GM12892 (cell line): ENCODE results near the gene FOXM1. TPM values are rescaled to one million over a fixed set of nuclear protein-coding genes. Genes with fewer than 3 reads are reported as not detected.
A peak's percentile ranks its signal among the peaks of the same experiment; 100 is the strongest.

Source experiments
- DNase-seq: peaks from one replicate; pipeline ENCODE4 v3.0.0; 2011; ENCODE audit not compliant: insufficient read length
- FAIRE-seq: peaks from 2 replicates; lab custom pipeline; 2011; peaks lifted over from hg19 to GRCh38; lab: Jason Lieb, UNC
- POLR2A ChIP-seq: IDR thresholded peaks from 2 replicates; pipeline ENCODE4 v1.6.1; 2011; ENCODE audit warnings: low read depth, low read length, control low read depth
- POLR2AphosphoS5 ChIP-seq: IDR thresholded peaks from 2 replicates; pipeline ENCODE4 v1.6.1; 2011; ENCODE audit warnings: low read depth, low read length, control low read depth
- TAF1 ChIP-seq: IDR thresholded peaks from 2 replicates; pipeline ENCODE4 v1.6.1; 2011; ENCODE audit warnings: low read depth, mild to moderate bottlenecking, control low read depth, low read length, borderline replicate concordance
- polyA plus RNA-seq: library from polyadenylated mRNA; unstranded; fragments of >200 nt; gene quantifications from one replicate; pipeline ENCODE4 v1.2.1, GENCODE V29; 2012; ENCODE audit warnings: missing spikeins, inconsistent platforms; ENCODE audit not compliant: missing spikeins

The FOXM1 gene, protein sequence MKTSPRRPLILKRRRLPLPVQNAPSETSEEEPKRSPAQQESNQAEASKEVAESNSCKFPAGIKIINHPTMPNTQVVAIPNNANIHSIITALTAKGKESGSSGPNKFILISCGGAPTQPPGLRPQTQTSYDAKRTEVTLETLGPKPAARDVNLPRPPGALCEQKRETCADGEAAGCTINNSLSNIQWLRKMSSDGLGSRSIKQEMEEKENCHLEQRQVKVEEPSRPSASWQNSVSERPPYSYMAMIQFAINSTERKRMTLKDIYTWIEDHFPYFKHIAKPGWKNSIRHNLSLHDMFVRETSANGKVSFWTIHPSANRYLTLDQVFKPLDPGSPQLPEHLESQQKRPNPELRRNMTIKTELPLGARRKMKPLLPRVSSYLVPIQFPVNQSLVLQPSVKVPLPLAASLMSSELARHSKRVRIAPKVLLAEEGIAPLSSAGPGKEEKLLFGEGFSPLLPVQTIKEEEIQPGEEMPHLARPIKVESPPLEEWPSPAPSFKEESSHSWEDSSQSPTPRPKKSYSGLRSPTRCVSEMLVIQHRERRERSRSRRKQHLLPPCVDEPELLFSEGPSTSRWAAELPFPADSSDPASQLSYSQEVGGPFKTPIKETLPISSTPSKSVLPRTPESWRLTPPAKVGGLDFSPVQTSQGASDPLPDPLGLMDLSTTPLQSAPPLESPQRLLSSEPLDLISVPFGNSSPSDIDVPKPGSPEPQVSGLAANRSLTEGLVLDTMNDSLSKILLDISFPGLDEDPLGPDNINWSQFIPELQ
- 16.2 TPM for polyA plus RNA-seq

DNA sequence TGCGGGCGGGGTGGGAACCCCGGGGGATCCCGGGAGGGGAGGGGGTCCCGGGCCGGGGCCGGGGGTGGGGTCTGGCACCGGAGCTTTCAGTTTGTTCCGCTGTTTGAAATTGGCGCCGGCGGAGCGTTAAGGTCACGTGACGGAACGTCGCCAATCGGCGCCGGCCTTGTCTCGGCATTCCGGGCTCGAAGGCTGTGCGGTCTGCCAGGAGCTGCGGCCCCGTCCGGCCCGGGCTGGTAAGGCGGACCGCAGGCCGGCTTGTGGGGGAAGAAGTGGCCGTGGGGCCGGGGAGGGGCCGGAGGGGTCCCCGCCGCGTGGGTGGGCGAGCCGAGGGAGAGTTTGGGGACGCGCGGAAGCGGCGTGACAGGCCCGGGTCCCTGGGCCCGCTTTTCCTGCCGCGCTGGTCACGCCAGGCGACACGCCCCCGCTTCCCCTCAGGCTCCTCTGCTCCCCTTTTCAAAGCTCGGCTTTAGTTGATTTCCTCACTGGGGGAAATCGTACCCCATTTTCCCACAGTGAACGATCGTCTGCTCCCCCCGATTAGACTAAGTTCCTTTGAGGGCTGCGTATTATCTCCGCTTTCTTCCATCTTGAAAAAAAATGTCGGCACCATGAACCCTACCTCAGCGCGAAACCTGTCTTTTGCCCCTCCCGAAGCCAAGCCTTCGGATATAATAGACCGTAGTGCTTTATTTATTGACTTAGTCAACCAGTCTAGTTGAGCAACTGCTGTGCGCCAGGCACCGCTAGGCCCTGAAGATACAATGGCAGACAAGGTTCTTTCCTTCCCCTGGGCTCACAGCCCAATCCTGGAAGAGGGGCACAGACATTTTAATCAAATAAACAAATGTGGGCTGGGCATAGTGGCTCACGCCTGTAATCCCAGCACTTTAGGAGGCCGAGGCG, at the start of gene FOXM1, which contains the start of gene RHNO1:
FOXM1 (minus strand) TSS at position 128 of the 906 bp plus-strand sequence. CDS start 2,696 bp downstream, outside the sequence.
RHNO1 (plus strand) TSS at position 177 of the 906 bp plus-strand sequence. CDS start 8,144 bp downstream, outside the sequence.
- FAIRE-seq (peak; percentile 95), DNase-seq (peak; percentile 91)
- TF ChIP-seq POLR2A (peak; percentile 66; the same call in 1 of the 2 replicates), POLR2AphosphoS5 (peak; percentile 66), TAF1 (peak; percentile 76)

DNA sequence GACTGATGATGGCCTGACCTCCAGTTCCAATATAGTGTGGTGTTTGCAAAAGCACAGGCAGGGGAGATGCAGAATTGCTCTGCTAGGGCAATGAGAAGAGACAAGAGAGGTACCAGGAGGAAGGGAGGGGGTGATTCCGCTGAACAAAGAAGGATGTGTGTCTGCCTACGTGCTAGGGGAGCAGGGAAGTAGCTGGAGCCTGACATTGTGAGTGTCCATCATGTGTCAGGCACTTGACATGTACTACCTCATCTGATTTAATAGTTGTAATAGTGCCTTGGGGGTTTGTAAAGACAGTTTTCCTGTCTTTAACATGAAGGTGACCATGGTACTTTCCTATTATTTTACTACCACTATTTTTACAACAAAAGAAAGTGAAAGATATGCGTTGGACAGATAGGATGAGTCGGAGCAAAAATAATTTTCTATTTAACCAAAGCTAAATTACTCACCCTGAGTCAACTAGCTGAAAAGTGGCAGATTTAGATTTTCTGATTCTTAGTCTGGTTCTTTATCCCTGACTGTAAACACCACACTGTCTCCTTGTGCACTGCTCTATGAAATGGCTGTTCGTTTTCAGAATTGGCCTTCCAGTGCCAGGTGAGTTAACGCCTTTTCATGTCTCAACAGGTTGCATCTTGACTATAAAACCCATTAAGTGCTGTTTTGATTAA, 48.5 kb upstream of the FOXM1 start:
- no peak for DNase-seq
- TF ChIP-seq TAF1 = no peak
- FAIRE-seq = no peak

DNA sequence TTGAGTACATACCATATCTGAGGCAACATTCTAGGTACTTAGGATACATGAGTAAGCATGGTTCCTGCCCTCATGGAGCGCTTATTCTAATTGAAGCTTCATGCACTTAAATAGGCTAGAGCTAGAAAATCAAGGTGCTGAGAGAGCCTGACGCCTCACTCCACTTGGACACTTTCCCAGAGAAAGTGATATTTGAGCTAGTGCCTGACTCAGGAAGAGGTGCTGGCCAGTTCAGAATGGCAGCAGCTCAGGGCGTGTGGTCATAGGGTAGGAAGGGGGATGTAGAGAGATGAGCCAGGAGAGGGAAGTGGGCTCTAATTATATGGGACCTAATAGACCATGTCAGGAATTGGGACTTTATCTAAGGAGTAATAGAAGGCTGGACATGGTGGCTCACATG, 47.0 kb upstream of the FOXM1 start:
- DNase-seq (no peak), FAIRE-seq (no peak)
- TF ChIP-seq TAF1 (no peak), POLR2A (no peak), POLR2AphosphoS5 (no peak)

DNA sequence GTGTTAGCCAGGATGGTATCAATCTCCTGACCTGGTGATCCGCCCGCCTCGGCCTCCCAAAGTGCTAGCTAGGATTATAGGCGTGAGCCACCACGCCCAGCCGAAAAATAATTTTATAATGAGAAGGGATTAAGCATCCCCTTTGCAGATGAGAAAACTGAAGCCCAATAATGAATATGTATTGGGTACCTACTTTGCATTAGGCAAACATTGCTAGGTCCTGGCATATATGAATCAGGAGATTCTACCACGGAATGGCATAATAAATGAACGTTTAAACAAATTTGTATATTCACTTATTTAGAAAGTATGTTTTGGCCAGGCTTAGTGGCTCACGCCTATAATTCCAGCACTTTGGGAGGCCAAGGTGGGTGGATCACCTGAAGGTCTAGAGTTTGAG, 46.1 kb upstream of the FOXM1 start:
- DNase-seq (no peak), FAIRE-seq (no peak)
- TF ChIP-seq POLR2A (no peak), POLR2AphosphoS5 (no peak), TAF1 (no peak)

DNA sequence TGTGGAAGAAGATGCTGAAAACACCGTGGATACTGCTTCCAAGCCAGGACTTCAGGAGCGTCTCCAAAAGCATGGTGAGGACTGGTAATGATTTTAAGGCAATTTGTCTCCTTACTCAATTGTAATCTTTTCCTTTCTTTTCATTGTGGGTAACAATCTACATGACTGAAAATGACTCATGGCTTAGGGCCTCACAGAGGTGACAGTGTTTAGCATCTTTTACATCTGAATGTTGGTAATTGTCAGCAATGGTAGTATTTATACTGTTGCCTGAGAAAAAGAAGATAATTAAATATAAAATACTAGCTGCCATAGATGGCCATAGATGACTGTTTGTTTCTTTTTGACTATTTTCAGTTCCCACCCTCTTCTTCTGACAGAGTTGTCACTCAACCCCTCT, 45.4 kb upstream of the FOXM1 start:
- no peak for DNase-seq
- FAIRE-seq = no peak
- TF ChIP-seq POLR2AphosphoS5 = no peak
- TF ChIP-seq TAF1 = no peak
- no peak for TF ChIP-seq POLR2A

DNA sequence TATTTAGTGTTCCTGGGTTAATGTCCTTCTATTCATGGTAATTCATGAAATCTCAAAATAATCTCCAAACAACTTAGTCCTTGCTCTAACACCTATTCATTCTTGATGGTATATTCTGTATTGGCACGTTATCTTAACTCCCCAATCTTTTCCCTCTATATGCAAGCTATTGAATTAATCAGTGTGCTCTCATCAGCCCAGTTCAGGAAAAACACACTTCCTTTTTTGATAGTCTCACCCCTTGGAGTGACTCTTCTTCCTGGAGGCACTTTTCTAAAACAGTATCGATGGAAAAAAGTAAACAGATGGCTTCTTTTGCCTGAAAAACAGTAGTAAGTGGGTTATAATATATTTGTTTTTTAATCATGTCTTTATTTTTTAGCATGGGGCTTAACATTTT, 42.3 kb upstream of the FOXM1 start:
- DNase-seq (no peak), FAIRE-seq (no peak)
- TF ChIP-seq TAF1 (no peak), POLR2AphosphoS5 (no peak), POLR2A (no peak)

DNA sequence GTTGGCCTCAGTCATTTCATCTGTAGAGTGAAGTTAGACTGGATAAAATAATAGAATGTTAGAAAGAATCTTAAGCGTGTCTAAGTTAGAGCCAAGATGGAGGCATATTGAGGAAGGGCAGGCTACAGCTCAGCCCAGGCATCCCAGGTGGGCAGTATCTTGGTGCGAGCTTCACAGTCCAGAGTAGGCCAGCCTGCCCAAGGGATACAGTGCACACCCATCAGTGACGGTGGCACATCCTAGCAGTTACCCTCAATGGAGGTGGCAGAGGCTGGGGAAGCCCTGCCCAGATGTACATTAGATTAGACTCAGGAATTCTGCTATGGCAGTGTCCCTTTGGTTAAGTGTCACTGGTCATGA, 35.2 kb upstream of the FOXM1 start:
- no peak for DNase-seq
- TF ChIP-seq POLR2A (no peak), POLR2AphosphoS5 (no peak), TAF1 (no peak)
- FAIRE-seq = no peak

DNA sequence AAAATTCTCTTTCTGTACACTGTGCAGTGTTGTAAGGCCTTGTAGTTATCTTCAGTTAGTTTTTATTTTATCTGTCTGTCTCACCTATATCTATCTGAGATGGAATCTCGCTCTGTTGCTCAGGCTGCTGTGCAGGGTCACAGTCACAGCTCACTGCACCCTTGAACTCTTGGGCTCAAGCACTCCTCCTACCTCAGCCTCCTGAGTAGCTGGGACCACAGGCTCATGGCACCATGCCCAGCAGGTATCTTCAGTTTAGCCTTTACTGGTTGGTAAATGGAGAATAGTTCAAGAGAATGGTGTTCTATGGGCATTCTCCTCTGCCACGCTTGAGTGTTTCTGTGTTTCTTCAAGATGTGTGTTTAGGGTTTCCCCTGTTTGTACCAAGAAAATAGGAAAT, 27.3 kb upstream of the FOXM1 start:
- FAIRE-seq (no peak), DNase-seq (no peak)
- TF ChIP-seq POLR2AphosphoS5 (no peak), POLR2A (no peak), TAF1 (no peak)

DNA sequence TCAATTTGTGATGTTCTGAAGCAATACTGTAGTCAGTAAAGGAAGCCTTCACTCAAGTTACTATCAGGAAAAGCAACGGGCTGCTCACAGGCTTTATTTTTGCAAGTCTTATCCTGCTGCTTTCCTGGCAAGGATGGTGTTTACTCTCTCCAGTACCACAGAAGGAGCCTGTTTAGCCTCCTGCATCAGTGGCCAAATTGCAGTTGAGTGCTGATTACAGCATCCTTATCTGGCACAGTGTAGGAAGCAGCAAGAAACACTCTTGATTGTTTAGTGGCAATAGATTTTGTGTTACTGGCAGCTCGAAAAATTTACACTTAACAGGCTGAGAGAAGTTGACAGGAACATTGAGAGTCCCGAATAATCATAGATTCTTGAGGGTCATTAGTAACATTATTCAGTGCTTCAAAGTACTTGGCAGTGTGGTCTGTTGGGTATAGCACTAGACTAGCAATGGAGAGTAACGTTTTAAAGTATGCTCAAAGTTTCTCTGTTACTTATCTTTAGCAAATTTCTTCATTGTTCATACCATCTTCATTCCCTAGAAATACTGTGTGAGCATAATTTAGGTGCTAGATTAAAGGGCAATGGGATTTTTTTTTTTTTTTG, 25.4 kb upstream of the FOXM1 start:
- FAIRE-seq (no peak), DNase-seq (no peak)
- TF ChIP-seq POLR2AphosphoS5 (no peak), TAF1 (no peak), POLR2A (no peak)

DNA sequence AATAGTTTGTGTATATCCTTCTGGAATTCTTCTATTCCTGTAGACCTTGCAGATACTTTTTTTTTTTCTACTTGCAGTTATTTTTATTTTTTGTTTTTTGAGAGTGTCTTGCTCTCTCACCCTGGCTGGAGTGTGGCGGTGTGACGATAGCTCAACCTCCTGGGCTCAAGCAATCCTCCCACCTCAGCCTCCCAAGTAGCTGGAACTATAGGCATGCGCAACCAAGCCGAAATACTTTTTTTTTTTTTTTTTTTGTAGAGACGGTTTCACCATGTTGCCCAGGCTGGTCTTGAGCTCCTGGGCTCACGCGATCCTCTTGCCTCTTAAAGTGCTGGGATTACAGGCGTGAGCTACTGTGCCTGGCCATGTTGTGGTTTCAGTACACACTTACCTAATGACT, 23.7 kb upstream of the FOXM1 start:
- DNase-seq (no peak), FAIRE-seq (no peak)
- TF ChIP-seq POLR2A = no peak
